HEK293 (cell line): ENCODE measurements around the gene SPACA6.

Experiments used
- EGR2 ChIP-seq: fragments of 450-650 bp; formaldehyde crosslinking; IDR thresholded peaks from 2 replicates; pipeline ENCODE4 v1.5.1; 2016; ENCODE audit warnings: low read depth, missing biosample characterization, missing genetic modification characterization
- GLIS2 ChIP-seq: fragments of 450-650 bp; formaldehyde crosslinking; IDR thresholded peaks from 2 replicates; pipeline ENCODE4 v1.5.1; 2016; ENCODE audit warnings: missing biosample characterization, missing genetic modification characterization
- HIC1 ChIP-seq: fragments of 450-650 bp; formaldehyde crosslinking; IDR thresholded peaks from 2 replicates; pipeline ENCODE4 v1.5.1; 2016; ENCODE audit warnings: missing biosample characterization, missing genetic modification characterization
- KLF1 ChIP-seq: fragments of 450-650 bp; formaldehyde crosslinking; IDR thresholded peaks from 2 replicates; pipeline ENCODE4 v1.5.1; 2016; ENCODE audit warnings: missing biosample characterization, missing genetic modification characterization
- KLF9 ChIP-seq: fragments of 450-650 bp; formaldehyde crosslinking; IDR thresholded peaks from 2 replicates; pipeline ENCODE4 v1.5.1; 2016; ENCODE audit warnings: missing biosample characterization, missing genetic modification characterization, low read depth
- MZF1 ChIP-seq: fragments of 450-650 bp; formaldehyde crosslinking; IDR thresholded peaks from 2 replicates; pipeline ENCODE4 v1.5.1; 2017; ENCODE audit warnings: missing biosample characterization, missing genetic modification characterization, borderline replicate concordance
- PBX3 ChIP-seq: sonication (generic); formaldehyde crosslinking; IDR thresholded peaks from 2 replicates; pipeline ENCODE4 v1.8.1; 2022; ENCODE audit warnings: mild to moderate bottlenecking, moderate library complexity, missing genetic modification reagents
- SCRT1 ChIP-seq: fragments of 450-650 bp; formaldehyde crosslinking; IDR thresholded peaks from 2 replicates; pipeline ENCODE4 v1.5.1; 2016; ENCODE audit warnings: missing biosample characterization, missing genetic modification characterization, borderline replicate concordance
- SP3 ChIP-seq: fragments of 450-650 bp; formaldehyde crosslinking; IDR thresholded peaks from 2 replicates; pipeline ENCODE4 v1.5.1; 2016; ENCODE audit warnings: missing biosample characterization, missing genetic modification characterization
- SP7 ChIP-seq: fragments of 450-650 bp; formaldehyde crosslinking; IDR thresholded peaks from 2 replicates; pipeline ENCODE4 v1.5.1; 2016; ENCODE audit warnings: missing biosample characterization, missing genetic modification characterization
- TCF7L2 ChIP-seq: IDR thresholded peaks from 2 replicates; pipeline ENCODE4 v1.6.1; 2011; ENCODE audit warnings: low read depth, mild to moderate bottlenecking, inconsistent platforms, low read length, moderate library complexity, borderline replicate concordance
- WT1 ChIP-seq: fragments of 450-650 bp; formaldehyde crosslinking; IDR thresholded peaks from 2 replicates; pipeline ENCODE4 v1.5.1; 2016; ENCODE audit warnings: missing biosample characterization, missing genetic modification characterization
- YY2 ChIP-seq: fragments of 450-650 bp; formaldehyde crosslinking; IDR thresholded peaks from 2 replicates; pipeline ENCODE4 v1.5.1; 2016; ENCODE audit warnings: missing biosample characterization, missing genetic modification characterization
- ZBTB20 ChIP-seq: fragments of 450-650 bp; formaldehyde crosslinking; IDR thresholded peaks from 2 replicates; pipeline ENCODE4 v1.5.1; 2016; ENCODE audit warnings: missing biosample characterization, missing genetic modification characterization
- ZBTB48 ChIP-seq: fragments of 450-650 bp; formaldehyde crosslinking; IDR thresholded peaks from 2 replicates; pipeline ENCODE4 v1.5.1; 2016; ENCODE audit warnings: missing biosample characterization, missing genetic modification characterization
- ZFP69B ChIP-seq: fragments of 450-650 bp; formaldehyde crosslinking; IDR thresholded peaks from 2 replicates; pipeline ENCODE4 v1.5.1; 2016; ENCODE audit warnings: missing biosample characterization, missing genetic modification characterization
- ZNF138 ChIP-seq: fragments of 450-650 bp; formaldehyde crosslinking; IDR thresholded peaks from 2 replicates; pipeline ENCODE4 v1.5.1; 2016; ENCODE audit warnings: missing biosample characterization, missing genetic modification characterization, borderline replicate concordance
- ZNF146 ChIP-seq: fragments of 450-650 bp; formaldehyde crosslinking; IDR thresholded peaks from 2 replicates; pipeline ENCODE4 v1.5.1; 2016; ENCODE audit warnings: missing biosample characterization, missing genetic modification characterization
- ZNF155 ChIP-seq: fragments of 450-650 bp; formaldehyde crosslinking; IDR thresholded peaks from 2 replicates; pipeline ENCODE4 v1.5.1; 2016; ENCODE audit warnings: missing biosample characterization, missing genetic modification characterization
- ZNF16 ChIP-seq: fragments of 450-650 bp; formaldehyde crosslinking; IDR thresholded peaks from 2 replicates; pipeline ENCODE4 v1.5.1; 2016; ENCODE audit warnings: low read depth, missing biosample characterization, missing genetic modification characterization
- ZNF174 ChIP-seq: fragments of 450-650 bp; formaldehyde crosslinking; IDR thresholded peaks from 2 replicates; pipeline ENCODE4 v1.5.0; 2017; ENCODE audit warnings: missing biosample characterization, mild to moderate bottlenecking, missing genetic modification characterization
- ZNF248 ChIP-seq: fragments of 450-650 bp; formaldehyde crosslinking; IDR thresholded peaks from 2 replicates; pipeline ENCODE4 v1.5.1; 2017; ENCODE audit warnings: missing biosample characterization, missing genetic modification characterization
- ZNF292 ChIP-seq: fragments of 450-650 bp; formaldehyde crosslinking; IDR thresholded peaks from 2 replicates; pipeline ENCODE4 v1.5.1; 2016; ENCODE audit warnings: low read depth, missing biosample characterization, missing genetic modification characterization, borderline replicate concordance
- ZNF341 ChIP-seq: fragments of 450-650 bp; formaldehyde crosslinking; IDR thresholded peaks from 2 replicates; pipeline ENCODE4; 2016; ENCODE audit warnings: low read depth, missing biosample characterization, missing genetic modification characterization
- ZNF398 ChIP-seq: fragments of 450-650 bp; formaldehyde crosslinking; IDR thresholded peaks from 2 replicates; pipeline ENCODE4 v1.5.1; 2017; ENCODE audit warnings: missing biosample characterization, missing genetic modification characterization
- ZNF416 ChIP-seq: fragments of 450-650 bp; formaldehyde crosslinking; IDR thresholded peaks from 2 replicates; pipeline ENCODE4 v1.5.1; 2016; ENCODE audit warnings: missing biosample characterization, missing genetic modification characterization
- ZNF549 ChIP-seq: fragments of 450-650 bp; IDR thresholded peaks from 2 replicates; pipeline ENCODE4 v1.5.1; 2018; ENCODE audit warnings: missing biosample characterization, missing genetic modification characterization, mild to moderate bottlenecking, inconsistent platforms, moderate library complexity
- ZNF639 ChIP-seq: fragments of 450-650 bp; formaldehyde crosslinking; IDR thresholded peaks from 2 replicates; pipeline ENCODE4 v1.5.1; 2016; ENCODE audit warnings: missing biosample characterization, missing genetic modification characterization
- ZSCAN16 ChIP-seq: fragments of 450-650 bp; formaldehyde crosslinking; IDR thresholded peaks from 2 replicates; pipeline ENCODE4 v1.5.1; 2016; ENCODE audit warnings: missing biosample characterization, missing genetic modification characterization
- ZSCAN18 ChIP-seq: fragments of 450-650 bp; formaldehyde crosslinking; IDR thresholded peaks from 2 replicates; pipeline ENCODE4 v1.5.1; 2016; ENCODE audit warnings: missing biosample characterization, missing genetic modification characterization
- ZSCAN4 ChIP-seq: fragments of 450-650 bp; formaldehyde crosslinking; IDR thresholded peaks from 2 replicates; pipeline ENCODE4 v1.5.1; 2017; ENCODE audit warnings: missing biosample characterization, missing genetic modification characterization

The SPACA6 gene

GRCh38 chr19:51687791-51688670, 5.1 kb upstream of the SPACA6 start (continued):
- TF ChIP-seq GLIS2 (tag by site-specific recombination) (peak; percentile 70), SCRT1 (tag by site-specific recombination) (0 out of 2 replicates have a peak, but pooled peaks have one; percentile 54), ZNF549 (tag by site-specific recombination) (no peak), ZNF16 (tag by site-specific recombination) (0 out of 2 replicates have a peak, but pooled peaks have one; percentile 35), KLF9 (peak; percentile 44; the same call in 1 of the 2 replicates), ZSCAN18 (tag by site-specific recombination) (no peak), WT1 (tag by site-specific recombination) (0 out of 2 replicates have a peak, but pooled peaks have one; percentile 43), SP3 (tag by site-specific recombination) (peak; percentile 41), ZBTB48 (tag by site-specific recombination) (peak; percentile 54), ZNF639 (tag by site-specific recombination) (no peak), MZF1 (tag by site-specific recombination) (no peak), ZNF248 (no peak), ZNF398 (tag by site-specific recombination) (peak; percentile 98), TCF7L2 (no peak), ZNF155 (tag by site-specific recombination) (no peak), ZNF292 (no peak), ZFP69B (tag by site-specific recombination) (no peak), HIC1 (0 out of 2 replicates have a peak, but pooled peaks have one; percentile 14), ZNF341 (tag by site-specific recombination) (no peak; the same call in 1 of the 2 replicates), SP7 (tag by site-specific recombination) (peak; percentile 48), ZNF416 (tag by site-specific recombination) (no peak), ZNF146 (no peak), ZSCAN16 (no peak), EGR2 (peak; percentile 61), ZNF174 (tag by site-specific recombination) (no peak), YY2 (tag by site-specific recombination) (no peak), PBX3 (CRISPR knock-in tag) (0 out of 2 replicates have a peak, but pooled peaks have one; percentile 75), ZBTB20 (tag by site-specific recombination) (peak; percentile 86; the same call in 1 of the 2 replicates), KLF1 (peak; percentile 94), ZSCAN4 (no peak), ZNF138 (tag by site-specific recombination) (no peak)
